ENCODE data around the gene LTC4S. TPM values are rescaled to one million over a fixed set of nuclear protein-coding genes. Genes with fewer than 3 reads are reported as not detected.

Gene LTC4S
- total and polyA plus RNA-seq, 4 donors = 1.3 to 3.3 (median 2.1) TPM

DNA sequence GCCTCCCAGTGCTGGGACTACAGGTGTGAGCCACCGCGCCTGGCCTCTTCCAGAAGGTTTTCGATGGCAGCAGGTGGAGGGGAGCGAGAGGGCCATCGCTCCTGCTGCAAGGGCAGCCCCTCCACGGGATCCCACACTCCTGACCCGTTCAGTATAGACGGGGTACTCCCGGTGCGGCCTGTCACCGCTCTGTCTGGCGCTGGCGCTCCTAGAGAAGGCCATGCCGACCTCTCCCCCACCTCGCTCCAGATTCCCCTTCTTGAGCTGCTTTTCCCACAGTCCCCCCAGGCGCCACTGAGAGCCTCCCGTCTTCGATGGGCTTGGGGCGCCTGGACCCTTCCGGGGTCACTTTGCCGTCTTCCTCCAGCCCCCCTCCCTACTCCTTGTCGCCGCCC is 22.6 kb downstream of the LTC4S start:
- H3K9ac ChIP-seq (ENCODE audit: low read depth in 1 of 2, low read length in 2 of 2) = no peak overlapping the region
- no peaks in the 10 kb centered on the region for H3K36me3 ChIP-seq (ENCODE audit: control insufficient read depth in 4 of 4, insufficient read depth in 3 of 4, low read depth in 1 of 4, low read length in 3 of 4)
- H3K27ac ChIP-seq (ENCODE audit: low read depth in 1 of 2, low read length in 2 of 2) = no peak overlapping the region
- no peaks in the 10 kb centered on the region for H3K9me3 ChIP-seq (ENCODE audit: control insufficient read depth in 4 of 4, low read length in 3 of 4)
- no peak for DNase-seq (ENCODE audit: low spot score)
- peak overlapping the region in 1 of 3 donors; percentile 51 for H3K4me3 ChIP-seq (ENCODE audit: low read depth in 1 of 3, low read length in 3 of 3)
- no peaks in the 10 kb centered on the region for H3K27me3 ChIP-seq (ENCODE audit: control insufficient read depth in 4 of 4, insufficient read depth in 4 of 4, low read length in 3 of 4)
- WGBS = 76% methylated on average over 23 of the region's 23 CpGs
- TF ChIP-seq, protein P1, sequence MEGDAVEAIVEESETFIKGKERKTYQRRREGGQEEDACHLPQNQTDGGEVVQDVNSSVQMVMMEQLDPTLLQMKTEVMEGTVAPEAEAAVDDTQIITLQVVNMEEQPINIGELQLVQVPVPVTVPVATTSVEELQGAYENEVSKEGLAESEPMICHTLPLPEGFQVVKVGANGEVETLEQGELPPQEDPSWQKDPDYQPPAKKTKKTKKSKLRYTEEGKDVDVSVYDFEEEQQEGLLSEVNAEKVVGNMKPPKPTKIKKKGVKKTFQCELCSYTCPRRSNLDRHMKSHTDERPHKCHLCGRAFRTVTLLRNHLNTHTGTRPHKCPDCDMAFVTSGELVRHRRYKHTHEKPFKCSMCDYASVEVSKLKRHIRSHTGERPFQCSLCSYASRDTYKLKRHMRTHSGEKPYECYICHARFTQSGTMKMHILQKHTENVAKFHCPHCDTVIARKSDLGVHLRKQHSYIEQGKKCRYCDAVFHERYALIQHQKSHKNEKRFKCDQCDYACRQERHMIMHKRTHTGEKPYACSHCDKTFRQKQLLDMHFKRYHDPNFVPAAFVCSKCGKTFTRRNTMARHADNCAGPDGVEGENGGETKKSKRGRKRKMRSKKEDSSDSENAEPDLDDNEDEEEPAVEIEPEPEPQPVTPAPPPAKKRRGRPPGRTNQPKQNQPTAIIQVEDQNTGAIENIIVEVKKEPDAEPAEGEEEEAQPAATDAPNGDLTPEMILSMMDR (IDR thresholded peaks at IDR 0.05; ENCODE audit: low read depth, low read length, missing input control) = no peak
- no peak for TF ChIP-seq FOXA2 (IDR thresholded peaks at IDR 0.05)
- TF ChIP-seq JUND (IDR thresholded peaks at IDR 0.05) = no peak
- TF ChIP-seq, protein P2, sequence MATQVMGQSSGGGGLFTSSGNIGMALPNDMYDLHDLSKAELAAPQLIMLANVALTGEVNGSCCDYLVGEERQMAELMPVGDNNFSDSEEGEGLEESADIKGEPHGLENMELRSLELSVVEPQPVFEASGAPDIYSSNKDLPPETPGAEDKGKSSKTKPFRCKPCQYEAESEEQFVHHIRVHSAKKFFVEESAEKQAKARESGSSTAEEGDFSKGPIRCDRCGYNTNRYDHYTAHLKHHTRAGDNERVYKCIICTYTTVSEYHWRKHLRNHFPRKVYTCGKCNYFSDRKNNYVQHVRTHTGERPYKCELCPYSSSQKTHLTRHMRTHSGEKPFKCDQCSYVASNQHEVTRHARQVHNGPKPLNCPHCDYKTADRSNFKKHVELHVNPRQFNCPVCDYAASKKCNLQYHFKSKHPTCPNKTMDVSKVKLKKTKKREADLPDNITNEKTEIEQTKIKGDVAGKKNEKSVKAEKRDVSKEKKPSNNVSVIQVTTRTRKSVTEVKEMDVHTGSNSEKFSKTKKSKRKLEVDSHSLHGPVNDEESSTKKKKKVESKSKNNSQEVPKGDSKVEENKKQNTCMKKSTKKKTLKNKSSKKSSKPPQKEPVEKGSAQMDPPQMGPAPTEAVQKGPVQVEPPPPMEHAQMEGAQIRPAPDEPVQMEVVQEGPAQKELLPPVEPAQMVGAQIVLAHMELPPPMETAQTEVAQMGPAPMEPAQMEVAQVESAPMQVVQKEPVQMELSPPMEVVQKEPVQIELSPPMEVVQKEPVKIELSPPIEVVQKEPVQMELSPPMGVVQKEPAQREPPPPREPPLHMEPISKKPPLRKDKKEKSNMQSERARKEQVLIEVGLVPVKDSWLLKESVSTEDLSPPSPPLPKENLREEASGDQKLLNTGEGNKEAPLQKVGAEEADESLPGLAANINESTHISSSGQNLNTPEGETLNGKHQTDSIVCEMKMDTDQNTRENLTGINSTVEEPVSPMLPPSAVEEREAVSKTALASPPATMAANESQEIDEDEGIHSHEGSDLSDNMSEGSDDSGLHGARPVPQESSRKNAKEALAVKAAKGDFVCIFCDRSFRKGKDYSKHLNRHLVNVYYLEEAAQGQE (IDR thresholded peaks at IDR 0.05) = no peak
- no peak for TF ChIP-seq EGR1 (IDR thresholded peaks at IDR 0.05; ENCODE audit: low read depth in 2 of 2)
- no peak for TF ChIP-seq GABPA (IDR thresholded peaks at IDR 0.05 in 1 of 2, conservative IDR thresholded peaks at IDR 0.05 in 1 of 2)
- TF ChIP-seq TAF1 (conservative IDR thresholded peaks at IDR 0.05) = no peak
- no peak for TF ChIP-seq RXRA (IDR thresholded peaks at IDR 0.05)
- TF ChIP-seq, protein P3, sequence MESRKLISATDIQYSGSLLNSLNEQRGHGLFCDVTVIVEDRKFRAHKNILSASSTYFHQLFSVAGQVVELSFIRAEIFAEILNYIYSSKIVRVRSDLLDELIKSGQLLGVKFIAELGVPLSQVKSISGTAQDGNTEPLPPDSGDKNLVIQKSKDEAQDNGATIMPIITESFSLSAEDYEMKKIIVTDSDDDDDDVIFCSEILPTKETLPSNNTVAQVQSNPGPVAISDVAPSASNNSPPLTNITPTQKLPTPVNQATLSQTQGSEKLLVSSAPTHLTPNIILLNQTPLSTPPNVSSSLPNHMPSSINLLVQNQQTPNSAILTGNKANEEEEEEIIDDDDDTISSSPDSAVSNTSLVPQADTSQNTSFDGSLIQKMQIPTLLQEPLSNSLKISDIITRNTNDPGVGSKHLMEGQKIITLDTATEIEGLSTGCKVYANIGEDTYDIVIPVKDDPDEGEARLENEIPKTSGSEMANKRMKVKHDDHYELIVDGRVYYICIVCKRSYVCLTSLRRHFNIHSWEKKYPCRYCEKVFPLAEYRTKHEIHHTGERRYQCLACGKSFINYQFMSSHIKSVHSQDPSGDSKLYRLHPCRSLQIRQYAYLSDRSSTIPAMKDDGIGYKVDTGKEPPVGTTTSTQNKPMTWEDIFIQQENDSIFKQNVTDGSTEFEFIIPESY (IDR thresholded peaks at IDR 0.05) = no peak
- H3K4me1 ChIP-seq (ENCODE audit: control insufficient read depth in 4 of 4, insufficient read depth in 4 of 4, low read length in 3 of 4) = peaks cover 21 to 54% (median 33%) of the 10 kb centered on the region in 4 donors

DNA sequence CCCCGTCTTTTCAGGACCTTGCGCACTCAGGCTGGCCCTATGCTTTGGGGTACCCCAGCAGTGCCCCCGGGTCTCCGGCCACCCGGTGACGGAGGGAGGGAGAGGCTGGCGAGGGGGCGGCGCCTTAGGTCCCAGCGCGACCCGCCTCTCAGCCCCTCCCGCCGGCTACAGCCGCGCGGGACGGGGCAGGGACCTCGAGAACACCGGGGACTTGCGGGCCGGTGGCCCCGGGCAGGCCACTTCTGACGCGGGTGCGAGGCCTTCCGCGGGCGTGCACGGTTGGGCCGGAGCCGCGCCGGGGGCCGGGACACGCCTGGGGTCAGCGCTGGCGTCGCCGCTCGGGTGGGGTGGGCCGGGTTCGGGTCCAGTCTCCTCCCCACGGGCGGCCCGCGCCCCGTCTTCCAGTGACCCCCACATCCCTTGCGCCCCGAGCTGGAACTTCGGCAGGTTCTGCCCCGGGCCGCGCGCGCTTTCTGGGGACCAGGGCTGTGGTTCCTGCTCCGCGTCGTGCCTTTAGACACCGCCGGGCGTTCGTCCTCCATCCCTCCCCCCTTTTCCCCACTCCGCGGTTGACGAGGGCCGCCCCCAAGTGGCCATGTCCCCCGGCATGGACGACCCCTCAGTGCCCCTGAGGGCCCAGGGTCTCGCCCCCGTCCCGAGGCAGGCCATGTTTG is 23.1 kb downstream of the LTC4S start:
- peaks cover 22 to 55% (median 34%) of the 10 kb centered on the region in 4 donors for H3K4me1 ChIP-seq (ENCODE audit: control insufficient read depth in 4 of 4, insufficient read depth in 4 of 4, low read length in 3 of 4)
- H3K27ac ChIP-seq (ENCODE audit: low read depth in 1 of 2, low read length in 2 of 2) = peak overlapping the region in 1 of 2 donors; percentile 23
- WGBS = 2% methylated on average over 72 of the region's 72 CpGs

More for the DNA sequence above, 23.1 kb downstream of the LTC4S start:
- H3K36me3 ChIP-seq (ENCODE audit: control insufficient read depth in 4 of 4, insufficient read depth in 3 of 4, low read depth in 1 of 4, low read length in 3 of 4) = no peaks in the 10 kb centered on the region
- H3K9ac ChIP-seq (ENCODE audit: low read depth in 1 of 2, low read length in 2 of 2) = peak overlapping the region in 1 of 2 donors; percentile 14
- peak overlapping the region in 1 of 3 donors; percentile 51 for H3K4me3 ChIP-seq (ENCODE audit: low read depth in 1 of 3, low read length in 3 of 3)
- no peaks in the 10 kb centered on the region for H3K9me3 ChIP-seq (ENCODE audit: control insufficient read depth in 4 of 4, low read length in 3 of 4)
- no peaks in the 10 kb centered on the region for H3K27me3 ChIP-seq (ENCODE audit: control insufficient read depth in 4 of 4, insufficient read depth in 4 of 4, low read length in 3 of 4)
- no peak for TF ChIP-seq EGR1 (IDR thresholded peaks at IDR 0.05; ENCODE audit: low read depth in 2 of 2)
- no peak for TF ChIP-seq HNF4A (conservative IDR thresholded peaks at IDR 0.05)
- TF ChIP-seq FOXA1 (IDR thresholded peaks at IDR 0.05) = no peak
- TF ChIP-seq TAF1 (conservative IDR thresholded peaks at IDR 0.05) = no peak
- TF ChIP-seq RAD21 (IDR thresholded peaks at IDR 0.05) = no peak
- TF ChIP-seq, protein P4, sequence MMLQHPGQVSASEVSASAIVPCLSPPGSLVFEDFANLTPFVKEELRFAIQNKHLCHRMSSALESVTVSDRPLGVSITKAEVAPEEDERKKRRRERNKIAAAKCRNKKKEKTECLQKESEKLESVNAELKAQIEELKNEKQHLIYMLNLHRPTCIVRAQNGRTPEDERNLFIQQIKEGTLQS (IDR thresholded peaks at IDR 0.05) = no peak
- no peak for TF ChIP-seq YY1 (IDR thresholded peaks at IDR 0.05)
- TF ChIP-seq GABPA (IDR thresholded peaks at IDR 0.05 in 1 of 2, conservative IDR thresholded peaks at IDR 0.05 in 1 of 2) = no peak
- TF ChIP-seq HNF4G (IDR thresholded peaks at IDR 0.05) = no peak
- TF ChIP-seq SP1 (IDR thresholded peaks at IDR 0.05) = no peak
- TF ChIP-seq NR2F2 (IDR thresholded peaks at IDR 0.05) = no peak
- no peak for TF ChIP-seq RXRA (IDR thresholded peaks at IDR 0.05)
- DNase-seq (ENCODE audit: low spot score) = no peak
